Motor neuron (in vitro differentiated cells): ENCODE results near the gene TEX28. TPM values are rescaled to one million over a fixed set of nuclear protein-coding genes. Genes with fewer than 3 reads are reported as not detected.
"Not testable (repeated sequence)": the region's sequence is repeated elsewhere in the genome, so short reads cannot be mapped to it uniquely, and the experiment has no call there.

Experiments used
- ATAC-seq, 8 experiments: fragments of 200-7000 bp; cut with Tn5 transposase; replicated peaks in 6 of 8; 2 replicates each; pipeline ENCODE4 v1.8.0; 2021; ENCODE audit warnings: mild to moderate bottlenecking in 8 of 8, moderate library complexity in 8 of 8
- H3K27ac ChIP-seq, 2 donors: fragments of 250-450 bp; sonication (Bioruptor Pico); 2 replicates each; pipeline ENCODE4 v1.9.0; 2021; ENCODE audit warnings: antibody characterized with exemption in 2 of 2, mild to moderate bottlenecking in 2 of 2, moderate library complexity in 1 of 2
- H3K4me1 ChIP-seq, 2 donors: fragments of 250-450 bp; sonication (Bioruptor Pico); replicated peaks in 1 of 2; 2 replicates each; pipeline ENCODE4 v1.6.1; 2021; ENCODE audit warnings: antibody characterized with exemption in 2 of 2, mild to moderate bottlenecking in 2 of 2, moderate library complexity in 1 of 2
- H3K4me3 ChIP-seq, 5 donors: fragments of 250-450 bp; sonication (Bioruptor Pico); 2 replicates each; pipeline ENCODE4 v1.9.0; 2021; ENCODE audit warnings: antibody characterized with exemption in 5 of 5, mild to moderate bottlenecking in 5 of 5, moderate library complexity in 4 of 5
- WGBS, 10 experiments: fragments of 450-650 bp; shearing (Covaris generic); methylation state at CpG; one replicate each; pipeline ENCODE4 v1.0.0; 2022; 5-methylcytosine and 5-hydroxymethylcytosine counted together
- in situ Hi-C, 9 experiments: fragments of 400-800 bp; cut with MboI; loops; one replicate each; pipeline ENCODE4 v1.15.0; 2021; ENCODE audit warnings: low sequenced_read_pairs in 9 of 9, low pct_unique_long_range_greater_than_20kb in 2 of 9; ENCODE audit not compliant: unreplicated experiment in 9 of 9
- total RNA-seq, 8 experiments: library from RNA; unstranded; fragments of 300-600 nt; gene quantifications; 2 replicates each; pipeline versions ENCODE4 v1.2.3 to v1.2.4, GENCODE V29; 2022

TEX28 gene
- total RNA-seq, 8 experiments from 2014 or later: not detected

DNA sequence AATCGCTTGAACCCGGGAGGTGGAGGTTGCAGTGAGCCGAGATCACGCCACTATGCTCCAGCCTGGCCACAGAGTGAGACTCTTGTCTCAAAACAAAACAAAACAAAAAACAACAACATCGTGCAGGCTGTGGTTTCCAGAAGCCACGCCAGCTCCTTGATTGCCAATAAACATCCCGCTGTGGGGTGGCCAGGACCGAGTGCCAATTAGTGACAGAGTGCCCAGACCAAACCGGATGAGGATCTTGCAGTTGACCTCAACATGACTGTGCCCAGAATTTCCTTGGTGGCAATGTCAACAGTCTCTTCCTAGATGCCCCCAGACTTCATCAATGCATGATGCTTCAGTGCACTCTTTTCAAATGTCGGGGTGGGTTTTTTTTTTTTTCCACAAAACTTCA, 36.2 kb downstream of the TEX28 start:
- H3K27ac ChIP-seq, in situ Hi-C loops, H3K4me3 ChIP-seq, ATAC-seq, H3K4me1 ChIP-seq: not testable (repeated sequence)
- WGBS, 10 experiments: no CpG with 5 or more reads among the region's 10 CpGs

DNA sequence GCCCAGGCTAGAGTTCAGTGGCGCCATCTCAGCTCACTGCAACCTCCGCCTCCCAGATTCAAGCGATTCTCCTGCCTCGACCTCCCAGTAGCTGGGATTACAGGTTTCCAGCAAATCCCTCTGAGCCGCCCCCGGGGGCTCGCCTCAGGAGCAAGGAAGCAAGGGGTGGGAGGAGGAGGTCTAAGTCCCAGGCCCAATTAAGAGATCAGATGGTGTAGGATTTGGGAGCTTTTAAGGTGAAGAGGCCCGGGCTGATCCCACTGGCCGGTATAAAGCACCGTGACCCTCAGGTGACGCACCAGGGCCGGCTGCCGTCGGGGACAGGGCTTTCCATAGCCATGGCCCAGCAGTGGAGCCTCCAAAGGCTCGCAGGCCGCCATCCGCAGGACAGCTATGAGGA, 37.6 kb downstream of the TEX28 start, which contains the start of gene OPN1MW3:
Gene OPN1MW3 (plus strand): TSS at position 301 of the 400 bp plus-strand sequence. CDS start 38 bp downstream, at position 339.
- H3K27ac ChIP-seq, ATAC-seq, H3K4me3 ChIP-seq, in situ Hi-C loops, H3K4me1 ChIP-seq: not testable (repeated sequence)
- WGBS, 10 experiments: no CpG with 5 or more reads among the region's 17 CpGs

DNA sequence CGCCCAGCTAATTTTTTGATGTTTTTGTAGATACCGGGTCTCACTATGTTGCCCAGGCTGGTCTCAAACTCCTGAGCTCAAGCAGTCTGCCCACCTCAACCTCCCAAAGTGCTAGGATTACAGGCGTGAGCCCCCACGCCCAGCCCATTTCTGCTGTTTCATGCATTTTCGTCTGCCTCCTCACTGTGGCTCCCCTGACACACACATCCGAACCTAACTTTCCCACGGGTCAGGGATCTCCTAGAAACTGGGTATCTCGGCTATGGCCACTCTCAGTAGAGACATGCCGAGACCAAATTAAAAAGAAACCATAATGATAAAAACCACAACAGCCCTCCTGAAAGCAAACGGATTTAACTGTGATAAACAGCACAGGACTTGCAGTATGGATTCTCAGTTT, 46.8 kb downstream of the TEX28 start:
- in situ Hi-C loops, H3K4me3 ChIP-seq, ATAC-seq, H3K27ac ChIP-seq, H3K4me1 ChIP-seq: not testable (repeated sequence)
- WGBS, 10 experiments: no CpG with 5 or more reads among the region's 10 CpGs

DNA sequence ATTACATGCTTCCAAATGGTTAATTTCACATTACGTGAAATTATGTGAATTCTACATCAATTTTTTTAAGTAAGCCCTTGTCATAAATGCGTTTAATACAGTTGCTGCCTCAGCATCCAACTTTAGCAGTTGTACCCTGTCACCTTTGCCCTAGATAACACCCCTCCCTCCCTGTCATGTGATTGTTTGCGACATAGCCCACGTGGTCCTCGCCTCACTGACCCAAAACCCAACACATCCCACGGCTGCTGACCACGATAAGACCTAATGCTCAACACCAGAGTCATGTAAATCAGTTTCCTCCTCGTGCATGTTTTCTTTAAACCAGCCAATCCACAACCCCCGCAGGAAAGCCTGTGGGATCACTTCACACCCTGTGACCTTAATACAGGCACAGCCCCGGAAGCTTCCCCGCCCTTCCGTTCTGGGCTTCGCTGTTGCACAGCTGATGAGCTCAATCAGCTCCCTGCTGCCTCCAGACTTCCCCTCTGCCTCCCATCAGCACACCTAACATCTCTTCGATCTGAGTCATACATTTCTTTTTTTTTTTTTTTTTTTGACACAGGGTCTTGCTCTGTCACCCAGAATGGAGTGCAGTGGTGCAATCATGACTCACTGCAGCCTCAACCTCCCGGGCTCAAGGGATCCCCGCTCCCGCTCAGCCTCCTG, 47.4 kb downstream of the TEX28 start:
- no CpG with 5 or more reads among the region's 17 CpGs for WGBS, 10 experiments
- H3K4me3 ChIP-seq, in situ Hi-C loops, H3K27ac ChIP-seq, H3K4me1 ChIP-seq: not testable (repeated sequence)
- ATAC-seq: peak in 7 of 8 experiments; percentile 89 to 99 (median 99)

DNA sequence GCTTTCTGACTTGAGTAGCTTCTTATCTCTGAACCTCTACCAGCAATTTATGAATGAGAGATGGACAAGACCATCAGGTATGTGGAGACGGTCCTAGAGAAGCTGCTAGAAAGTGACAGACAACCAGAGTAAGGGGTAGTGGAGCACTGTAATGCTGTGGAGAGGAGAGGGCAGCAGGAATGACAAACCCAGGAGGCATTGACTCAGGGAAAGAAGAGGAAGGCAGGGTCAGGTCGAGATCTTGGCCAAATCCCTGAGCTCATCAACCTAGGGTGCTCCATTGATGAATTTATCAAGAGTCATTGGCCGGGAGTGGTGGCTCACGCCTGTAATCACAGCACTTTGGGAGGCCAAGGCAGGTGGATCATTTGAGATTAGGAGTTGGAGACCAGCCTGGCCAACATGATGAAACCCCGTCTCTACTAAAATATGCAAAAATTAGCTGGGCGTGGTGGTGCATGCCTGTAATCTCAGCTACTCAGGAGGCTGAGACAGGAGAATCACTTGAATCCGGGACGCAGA, 54.9 kb downstream of the TEX28 start:
- H3K4me3 ChIP-seq, H3K4me1 ChIP-seq, in situ Hi-C loops, H3K27ac ChIP-seq, ATAC-seq: not testable (repeated sequence)
- WGBS, 10 experiments: 48 to 100% (median 82%) methylated on average over 1 to 4 of the region's 8 CpGs; no CpG with 5 or more reads in 4 of the 10 experiments

DNA sequence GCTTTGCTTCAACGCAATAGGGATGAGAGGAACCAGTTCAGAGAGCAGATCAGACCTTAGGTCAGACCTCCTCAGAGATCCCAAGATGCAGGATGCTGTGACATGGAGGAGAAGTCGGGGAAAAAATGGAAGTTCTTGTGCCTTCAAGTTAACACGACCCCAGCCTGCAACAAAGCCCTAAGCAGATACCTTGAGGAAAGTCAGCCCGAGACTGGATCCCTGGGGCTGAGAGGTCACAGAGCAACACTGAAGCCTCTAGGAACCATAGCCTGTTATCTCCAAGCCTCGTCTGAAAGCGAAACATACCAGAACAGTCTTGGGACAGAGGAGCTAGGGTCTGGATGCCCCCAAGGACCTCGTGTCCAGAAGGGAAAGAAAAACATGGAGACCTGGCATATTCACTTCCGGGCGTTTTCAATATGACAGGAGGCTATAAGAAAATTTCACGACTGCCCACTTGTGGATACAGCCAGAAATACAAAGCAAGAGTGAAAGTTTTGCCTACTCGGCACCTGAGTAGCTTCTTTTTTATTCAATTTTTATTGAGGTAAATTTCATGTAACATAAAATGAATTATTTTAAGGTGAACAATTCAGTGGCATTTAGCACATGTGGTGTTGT, 55.9 kb downstream of the TEX28 start:
- in situ Hi-C loops: not testable (repeated sequence)

DNA sequence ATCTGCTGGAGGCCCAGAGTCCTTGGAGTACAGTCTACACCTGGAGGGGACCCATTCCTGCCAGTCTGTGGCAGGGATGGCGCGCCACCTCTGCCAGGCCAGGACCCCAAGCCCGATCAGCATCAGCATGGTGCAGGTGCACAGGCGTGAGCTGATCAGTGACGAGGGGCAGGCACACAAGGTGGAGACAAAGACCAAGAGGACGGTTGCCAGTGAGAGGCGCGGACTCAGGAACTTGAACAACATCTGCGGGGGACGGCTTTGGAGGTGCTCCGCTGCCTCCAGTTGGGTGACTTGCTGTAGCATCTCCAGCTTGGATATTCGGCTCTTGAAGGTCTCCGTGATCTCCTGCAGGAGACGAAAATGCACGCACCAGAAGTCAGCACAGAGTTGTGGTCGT, 61.3 kb downstream of the TEX28 start:
- H3K27ac ChIP-seq, ATAC-seq, H3K4me1 ChIP-seq, H3K4me3 ChIP-seq, in situ Hi-C loops: not testable (repeated sequence)
- no CpG with 5 or more reads among the region's 16 CpGs for WGBS, 10 experiments

More for the DNA sequence above, 55.9 kb downstream of the TEX28 start:
- not testable (repeated sequence) for H3K4me1 ChIP-seq, ATAC-seq, H3K27ac ChIP-seq, H3K4me3 ChIP-seq
- WGBS, 10 experiments: no CpG with 5 or more reads among the region's 11 CpGs

DNA sequence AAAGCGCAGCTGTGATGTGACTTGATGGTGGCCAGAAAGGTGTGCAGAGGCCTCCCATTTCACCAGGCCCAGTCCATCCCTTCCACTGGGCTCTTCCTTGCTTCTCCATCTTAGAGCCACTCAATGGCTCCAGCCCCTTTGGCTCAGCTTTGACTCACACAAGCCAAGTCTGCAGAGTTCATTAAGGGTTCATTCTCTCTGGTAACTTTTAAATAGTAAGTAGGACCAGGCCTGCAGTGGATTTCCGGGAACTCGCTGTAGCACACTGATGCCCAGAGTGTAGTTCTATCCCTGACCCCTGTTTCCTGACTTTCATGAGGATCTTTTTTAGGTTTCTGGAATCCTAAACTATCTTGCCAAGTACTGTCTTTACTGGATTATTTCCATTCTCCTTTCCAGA, 63.5 kb downstream of the TEX28 start:
- H3K4me1 ChIP-seq, in situ Hi-C loops, ATAC-seq, H3K27ac ChIP-seq, H3K4me3 ChIP-seq: not testable (repeated sequence)
- WGBS, 10 experiments: no CpG with 5 or more reads among the region's 3 CpGs

DNA sequence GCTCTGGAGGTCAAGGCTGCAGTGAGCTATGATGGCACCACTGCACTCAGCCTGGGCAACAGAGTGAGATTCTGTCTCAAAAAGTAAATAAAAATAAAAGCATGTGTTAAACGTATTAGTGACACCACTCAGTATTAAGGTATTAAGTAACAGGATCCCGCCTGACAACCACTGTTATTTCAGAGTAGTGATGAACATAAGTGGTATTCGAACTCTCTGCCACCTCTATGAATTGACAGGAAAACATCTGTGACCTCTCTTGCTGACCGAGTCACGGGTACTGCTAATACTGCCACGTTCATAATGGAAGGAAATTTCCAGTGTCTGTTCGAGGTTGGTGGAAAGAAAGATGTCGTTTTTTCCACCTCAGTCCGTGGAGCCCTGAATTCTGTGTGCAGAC, 68.2 kb downstream of the TEX28 start:
- ATAC-seq, H3K4me1 ChIP-seq, H3K4me3 ChIP-seq, H3K27ac ChIP-seq, in situ Hi-C loops: not testable (repeated sequence)
- no CpG with 5 or more reads among the region's 9 CpGs for WGBS, 10 experiments

DNA sequence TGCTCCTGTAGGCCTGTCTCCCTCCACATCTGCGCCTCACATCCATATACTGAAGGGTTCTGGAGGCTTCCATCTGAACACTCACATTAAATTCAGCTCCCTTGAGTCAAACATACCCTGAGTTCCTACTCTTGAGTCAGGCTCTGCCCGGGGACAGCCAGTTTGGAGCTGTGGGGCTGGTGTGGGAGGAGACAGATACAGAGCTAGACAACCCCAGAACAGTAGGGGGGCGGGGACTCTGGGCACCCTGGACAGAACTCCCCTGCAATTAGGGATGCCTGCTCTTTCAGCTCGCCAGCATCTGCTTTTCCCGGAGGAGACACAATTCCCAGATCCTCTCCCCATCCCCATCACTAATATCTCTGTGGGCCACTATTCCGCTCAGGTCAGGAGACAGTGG, 69.6 kb downstream of the TEX28 start:
- ATAC-seq: peak in 2 of 8 experiments; percentile 53
- H3K4me3 ChIP-seq, H3K4me1 ChIP-seq, in situ Hi-C loops, H3K27ac ChIP-seq: not testable (repeated sequence)
- WGBS, 10 experiments: no CpG with 5 or more reads among the region's 6 CpGs

Other genes with a start within 250 kb of the TEX28 start
- gene MECP2, start 197.4 kb downstream of the TEX28 start, total RNA-seq: 10 to 100 TPM; 23.2 to 65.0 (median 25.3) TPM
- gene OPN1LW, start 150.9 kb downstream of the TEX28 start, total RNA-seq: not detected
- not detected for gene OPN1MW, start 112.5 kb downstream of the TEX28 start, total RNA-seq
- not detected for gene OPN1MW2, start 75.4 kb downstream of the TEX28 start, total RNA-seq
- under 1 TPM in 4 of 8 experiments, not detected in 4; 0.09 to 0.31 (median 0.21) TPM for gene OPN1MW3, start 37.5 kb downstream of the TEX28 start, total RNA-seq
- gene TKTL1, start 671 bp upstream of the TEX28 start, total RNA-seq: 10 to 100 TPM in 1 of 8 experiments, 1 to 10 TPM in 4, not detected in 3; 1.2 to 13.5 (median 7.5) TPM
- 100 to 1,000 TPM; 108 to 602 (median 190) TPM for gene FLNA, start 79.5 kb upstream of the TEX28 start, total RNA-seq
- 10 to 100 TPM; 31.6 to 96.1 (median 64.8) TPM for gene EMD, start 84.2 kb upstream of the TEX28 start, total RNA-seq
- gene RPL10, start 103.3 kb upstream of the TEX28 start, total RNA-seq: 1,000 to 10,000 TPM; 1,839 to 5,261 (median 3,045) TPM
- 10 to 100 TPM in 5 of 8 experiments, 1 to 10 TPM in 3; 7.4 to 29.2 (median 10.9) TPM for gene DNASE1L1, start 114.1 kb upstream of the TEX28 start, total RNA-seq
- 10 to 100 TPM in 7 of 8 experiments, 1 to 10 TPM in 1; 9.9 to 29.3 (median 16.6) TPM for gene TAFAZZIN, start 116.4 kb upstream of the TEX28 start, total RNA-seq
- gene ATP6AP1, start 133.6 kb upstream of the TEX28 start, total RNA-seq: 100 to 1,000 TPM in 2 of 8 experiments, 10 to 100 TPM in 6; 67.6 to 164 (median 78.9) TPM
- gene GDI1, start 142.0 kb upstream of the TEX28 start, total RNA-seq: 100 to 1,000 TPM in 6 of 8 experiments, 10 to 100 TPM in 2; 59.0 to 379 (median 254) TPM
- gene FAM50A, start 149.0 kb upstream of the TEX28 start, total RNA-seq: 100 to 1,000 TPM in 1 of 8 experiments, 10 to 100 TPM in 7; 52.4 to 127 (median 74.5) TPM
- gene PLXNA3, start 163.2 kb upstream of the TEX28 start, total RNA-seq: 10 to 100 TPM in 7 of 8 experiments, 1 to 10 TPM in 1; 8.6 to 38.0 (median 22.3) TPM
- gene LAGE3, start 184.2 kb upstream of the TEX28 start, total RNA-seq: 10 to 100 TPM; 22.7 to 58.2 (median 33.9) TPM
- 10 to 100 TPM; 25.0 to 43.9 (median 30.1) TPM for gene UBL4A, start 191.5 kb upstream of the TEX28 start, total RNA-seq
- 10 to 100 TPM in 3 of 8 experiments, 1 to 10 TPM in 5; 5.2 to 20.3 (median 9.8) TPM for gene SLC10A3, start 195.5 kb upstream of the TEX28 start, total RNA-seq
- gene FAM3A, start 221.1 kb upstream of the TEX28 start, total RNA-seq: 10 to 100 TPM; 18.2 to 36.6 (median 22.6) TPM